H1 (cell line): ENCODE measurements around the gene CDH15. TPM values are rescaled to one million over a fixed set of nuclear protein-coding genes. Genes with fewer than 3 reads are reported as not detected.

Experiments
- PHF8 ChIP-seq: fragments of 200-600 bp; sonication (generic); conservative IDR thresholded peaks from 2 replicates; pipeline ENCODE4 v1.7.1; 2012; ENCODE audit warnings: low read depth, mild to moderate bottlenecking, inconsistent platforms, low read length, moderate library complexity
- SAP30 ChIP-seq: fragments of 300-600 bp; sonication (generic); IDR thresholded peaks from 2 replicates; pipeline ENCODE4 v1.7.1; 2012; ENCODE audit warnings: low read length, moderate library complexity, mild to moderate bottlenecking, inconsistent platforms; ENCODE audit not compliant: insufficient read depth, insufficient replicate concordance
- polyA plus RNA-seq, 7 experiments: library from polyadenylated mRNA; depleted of rRNA in 3 of 7; stranded (reverse) in 5 of 7; unstranded in 2 of 7; fragments of >200 nt in 5 of 7; fragments of 200-250 nt in 2 of 7; gene quantifications; 1 replicate in 5 of 7; 2 replicates in 1 of 7; 4 replicates in 1 of 7; pipeline versions ENCODE4 v1.2.1 to v1.2.3, GENCODE V29; 2011 to 2013; ENCODE audit warnings: missing spikeins in 2 of 7, mixed read lengths in 2 of 7
- total RNA-seq: library from RNA; stranded (reverse); fragmentation: NEBNext Ultra II Directional; extraction: Animal tissue kit (Norgen Biotek cat#: 25700); gene quantifications from 2 replicates; pipeline ENCODE4 v1.2.1, GENCODE V29; 2021
- TF ChIP-seq, protein P1 (sequence below): IDR thresholded peaks from 2 replicates; pipeline ENCODE4 v1.6.1; 2012; ENCODE audit warnings: inconsistent platforms
- TF ChIP-seq, protein P2 (sequence below), 3 experiments: IDR thresholded peaks; 1 replicate in 2 of 3; 2 replicates in 1 of 3; pipeline versions ENCODE4 v1.5.1 to v1.6.1; 2011; ENCODE audit warnings: low read length in 3 of 3, mild to moderate bottlenecking in 3 of 3, inconsistent platforms in 2 of 3, low read depth in 1 of 3, moderate library complexity in 1 of 3; ENCODE audit not compliant: insufficient read depth in 1 of 3; ENCODE audit errors: control extremely low read depth in 1 of 3

Gene CDH15
- total and polyA plus RNA-seq, 2 of the 8 experiments (the other 6 are each of a cell fraction or from before 2014, with no cell fraction given): 0.50 to 0.82 TPM

DNA sequence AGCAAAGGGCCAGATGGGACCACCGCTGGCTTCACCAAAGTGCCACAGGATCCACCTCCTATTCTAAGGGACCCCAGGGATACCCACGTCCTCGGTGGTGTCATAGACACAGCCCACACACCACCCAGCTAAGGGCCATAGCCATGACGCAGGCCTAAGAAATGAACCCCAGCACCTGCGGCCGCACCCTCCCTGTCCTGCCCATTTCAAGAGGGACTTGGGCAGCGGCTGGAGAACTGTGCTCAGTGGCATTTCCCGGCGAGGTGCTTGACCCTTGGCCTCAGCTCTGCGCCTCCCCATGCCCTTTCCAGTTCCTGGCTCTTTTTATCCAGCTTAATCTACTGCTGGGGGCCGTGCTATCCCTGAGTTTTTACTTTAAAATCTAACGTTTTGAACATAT is 73.2 kb downstream of the CDH15 start (continued):
- TF ChIP-seq SAP30 (no peak), PHF8 (no peak)
- TF ChIP-seq, protein P1, sequence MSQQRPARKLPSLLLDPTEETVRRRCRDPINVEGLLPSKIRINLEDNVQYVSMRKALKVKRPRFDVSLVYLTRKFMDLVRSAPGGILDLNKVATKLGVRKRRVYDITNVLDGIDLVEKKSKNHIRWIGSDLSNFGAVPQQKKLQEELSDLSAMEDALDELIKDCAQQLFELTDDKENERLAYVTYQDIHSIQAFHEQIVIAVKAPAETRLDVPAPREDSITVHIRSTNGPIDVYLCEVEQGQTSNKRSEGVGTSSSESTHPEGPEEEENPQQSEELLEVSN: no peak
- TF ChIP-seq, protein P2, sequence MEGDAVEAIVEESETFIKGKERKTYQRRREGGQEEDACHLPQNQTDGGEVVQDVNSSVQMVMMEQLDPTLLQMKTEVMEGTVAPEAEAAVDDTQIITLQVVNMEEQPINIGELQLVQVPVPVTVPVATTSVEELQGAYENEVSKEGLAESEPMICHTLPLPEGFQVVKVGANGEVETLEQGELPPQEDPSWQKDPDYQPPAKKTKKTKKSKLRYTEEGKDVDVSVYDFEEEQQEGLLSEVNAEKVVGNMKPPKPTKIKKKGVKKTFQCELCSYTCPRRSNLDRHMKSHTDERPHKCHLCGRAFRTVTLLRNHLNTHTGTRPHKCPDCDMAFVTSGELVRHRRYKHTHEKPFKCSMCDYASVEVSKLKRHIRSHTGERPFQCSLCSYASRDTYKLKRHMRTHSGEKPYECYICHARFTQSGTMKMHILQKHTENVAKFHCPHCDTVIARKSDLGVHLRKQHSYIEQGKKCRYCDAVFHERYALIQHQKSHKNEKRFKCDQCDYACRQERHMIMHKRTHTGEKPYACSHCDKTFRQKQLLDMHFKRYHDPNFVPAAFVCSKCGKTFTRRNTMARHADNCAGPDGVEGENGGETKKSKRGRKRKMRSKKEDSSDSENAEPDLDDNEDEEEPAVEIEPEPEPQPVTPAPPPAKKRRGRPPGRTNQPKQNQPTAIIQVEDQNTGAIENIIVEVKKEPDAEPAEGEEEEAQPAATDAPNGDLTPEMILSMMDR (IDR thresholded peaks at IDR 0.05; ENCODE audit: control extremely low read depth in 1 of 3, insufficient read depth in 1 of 3, low read depth in 1 of 3, low read length in 3 of 3): no peak
- TF ChIP-seq, all 59 proteins: peak for 0

Other genes starting within 250 kb of the CDH15 start
- 1.3 and 2.7 TPM in 2 replicates for gene CBFA2T3, start 194.5 kb upstream of the CDH15 start, total RNA-seq
- gene CBFA2T3, start 194.5 kb upstream of the CDH15 start, polyA plus RNA-seq (2011; rRNA removed): 0.51 and 1.5 TPM in 2 replicates
- 22.9 and 27.0 TPM in 2 replicates for gene ACSF3, start 77.9 kb upstream of the CDH15 start, total RNA-seq
- 15.6 and 23.6 TPM in 2 replicates for gene ACSF3, start 77.9 kb upstream of the CDH15 start, polyA plus RNA-seq (2011; rRNA removed)
- gene SLC22A31, start 28.8 kb downstream of the CDH15 start, total RNA-seq: 10.6 and 11.1 TPM in 2 replicates
- gene SLC22A31, start 28.8 kb downstream of the CDH15 start, polyA plus RNA-seq (2011; rRNA removed): 7.7 and 7.9 TPM in 2 replicates
- 19.8 and 21.9 TPM in 2 replicates for gene ZNF778, start 46.0 kb downstream of the CDH15 start, total RNA-seq
- 8.6 and 9.5 TPM in 2 replicates for gene ZNF778, start 46.0 kb downstream of the CDH15 start, polyA plus RNA-seq (2011; rRNA removed)